ENCODE data around the gene VTI1B.

VTI1B gene

DNA sequence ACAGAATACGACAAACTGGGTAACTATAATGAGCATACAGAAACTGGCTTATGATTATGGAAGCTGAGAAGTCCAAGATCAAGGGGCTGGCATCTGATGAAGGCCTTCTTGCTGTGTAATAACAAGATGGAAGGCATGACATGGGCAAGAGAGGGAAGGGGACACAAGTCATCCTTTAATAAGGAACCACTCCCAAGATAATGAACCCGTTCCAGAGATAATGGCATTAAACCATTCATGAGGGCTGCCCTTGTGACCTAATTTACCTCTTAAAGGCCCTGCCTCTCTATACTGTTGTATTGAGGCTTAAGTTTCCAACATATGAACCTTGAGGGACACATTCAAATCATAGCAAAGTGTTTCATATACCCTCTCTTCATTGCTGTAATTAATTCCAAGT lies 4.6 kb upstream of the VTI1B start:
- no peak for DNase-seq (ENCODE audit: low read depth in 2 of 2)

GRCh38 chr14:67675219-67675582 lies 769 bp upstream of the VTI1B start:
- DNase-seq (ENCODE audit: low read depth in 2 of 2), result no peak

- DNase-seq (ENCODE audit: low read depth in 2 of 2), result peak; percentile 4 to 30
Observed at GRCh38 chr14:67674139-67674479, 323 bp downstream of the VTI1B start.

DNA sequence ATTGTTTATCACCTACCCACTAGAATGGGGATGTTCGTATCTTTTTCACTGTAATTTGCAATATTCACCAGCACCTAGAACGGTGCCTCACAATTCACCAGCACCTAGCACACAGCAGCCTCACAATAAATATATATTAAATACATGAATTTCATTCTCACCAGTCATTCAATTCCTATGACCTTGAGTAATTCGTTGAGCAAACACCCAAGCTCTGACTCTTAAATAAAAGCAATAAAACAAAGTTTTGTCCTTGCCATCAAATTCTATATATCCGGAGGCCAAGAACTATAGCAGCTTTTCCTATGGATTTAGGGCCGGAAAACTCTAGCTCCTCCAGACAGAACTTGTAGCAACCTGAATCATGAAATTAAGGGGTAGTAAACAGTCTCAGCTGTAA lies 981 bp downstream of the VTI1B start:
- no peak for DNase-seq (ENCODE audit: low read depth in 2 of 2)

DNA sequence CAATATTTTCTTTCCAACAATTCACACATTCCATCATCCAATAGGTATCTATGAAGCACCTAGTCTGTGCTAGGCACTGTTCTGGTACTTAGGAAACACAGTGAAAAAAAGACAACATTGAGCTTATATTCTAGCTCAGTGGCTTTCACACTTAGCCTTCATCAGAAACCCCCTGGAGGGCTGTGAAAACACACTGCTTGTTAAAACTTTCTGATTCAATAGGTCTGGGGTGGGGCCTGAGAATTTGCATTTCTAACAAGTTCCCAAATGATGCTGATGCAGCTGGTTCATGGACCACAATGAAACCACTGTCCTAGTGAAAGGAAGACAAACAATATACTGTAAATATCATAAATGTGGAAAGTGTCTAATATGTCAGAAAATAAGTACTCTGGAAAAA lies 5.9 kb downstream of the VTI1B start:
- peak in 1 of 2 donors; percentile 3 for DNase-seq (ENCODE audit: low read depth in 2 of 2)

GRCh38 chr14:67666750-67667449 lies 7.5 kb downstream of the VTI1B start:
- DNase-seq (ENCODE audit: low read depth in 2 of 2), result no peak

DNA sequence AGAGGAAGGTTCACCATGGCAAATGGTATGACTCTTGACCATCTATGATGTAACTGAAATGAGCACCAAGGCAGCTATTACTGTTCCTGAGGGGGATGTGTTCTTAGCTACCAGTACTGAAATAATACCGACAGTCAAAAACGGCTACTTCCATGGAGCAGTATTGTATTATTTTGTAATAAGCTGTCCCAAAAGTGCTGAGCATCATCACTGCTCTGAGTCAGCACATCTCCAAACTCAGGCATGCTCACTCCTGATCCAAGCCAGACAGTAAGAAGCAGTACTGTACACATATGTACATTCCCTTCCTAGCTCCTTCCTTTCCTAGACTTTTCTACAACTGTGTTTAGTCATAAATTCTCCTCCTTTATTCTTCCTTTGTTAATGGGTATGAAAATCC lies 8.6 kb downstream of the VTI1B start:
- no peak for DNase-seq (ENCODE audit: low read depth in 2 of 2)

DNA sequence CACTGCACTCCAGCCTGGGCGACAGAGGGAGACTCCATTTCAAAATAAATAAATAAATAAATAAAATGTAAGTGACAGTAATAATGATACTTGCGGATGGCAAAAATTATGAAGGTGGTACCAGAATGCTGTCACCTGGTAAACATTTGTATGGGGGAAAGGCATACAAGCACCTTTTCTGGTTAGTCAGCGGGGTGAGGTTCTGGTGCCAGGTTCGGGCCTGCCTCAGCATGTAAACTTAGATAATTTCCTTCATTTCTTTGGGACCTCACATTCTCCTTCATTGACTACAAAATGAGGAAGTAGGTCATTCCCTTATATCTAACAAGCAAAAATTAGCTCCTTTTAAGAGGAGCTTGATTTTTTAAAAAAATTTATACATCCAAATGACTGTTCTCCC lies 10.8 kb downstream of the VTI1B start:
- DNase-seq (ENCODE audit: low read depth in 2 of 2), result no peak

GRCh38 chr14:67653651-67654280 lies 20.7 kb downstream of the VTI1B start:
- no peak for DNase-seq (ENCODE audit: low read depth in 2 of 2)

DNA sequence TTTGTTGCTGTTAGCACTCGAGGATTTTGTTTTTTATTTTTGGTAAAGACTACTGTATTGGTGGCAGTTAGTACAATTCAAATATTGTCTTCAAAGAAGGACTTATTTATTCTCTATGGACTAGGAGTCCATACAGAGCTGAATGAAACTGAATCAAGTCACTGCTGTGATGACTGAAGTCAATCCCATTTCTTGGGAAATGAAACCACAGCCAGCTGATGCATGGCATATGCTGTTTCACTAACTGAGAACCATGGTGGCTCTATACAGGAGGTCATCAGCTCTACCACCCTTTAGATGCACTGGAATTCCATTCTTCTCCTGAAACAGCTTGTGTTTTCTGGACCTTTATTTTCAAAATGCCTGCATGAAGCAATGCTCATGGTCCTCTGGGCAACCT lies 22.2 kb downstream of the VTI1B start:
- no peak for DNase-seq (ENCODE audit: low read depth in 2 of 2)

DNA sequence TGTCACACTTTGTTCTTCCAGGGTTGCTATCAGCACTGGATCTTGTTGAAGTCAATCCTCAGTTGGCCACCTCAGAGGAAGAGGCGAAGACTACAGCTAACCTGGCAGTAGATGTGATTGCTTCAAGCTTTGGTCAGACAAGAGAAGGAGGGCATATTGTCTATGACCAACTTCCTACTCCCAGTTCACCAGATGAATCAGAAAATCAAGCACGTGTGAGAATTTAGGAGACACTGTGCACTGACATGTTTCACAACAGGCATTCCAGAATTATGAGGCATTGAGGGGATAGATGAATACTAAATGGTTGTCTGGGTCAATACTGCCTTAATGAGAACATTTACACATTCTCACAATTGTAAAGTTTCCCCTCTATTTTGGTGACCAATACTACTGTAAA lies 23.7 kb downstream of the VTI1B start:
- DNase-seq (ENCODE audit: low read depth in 2 of 2), result no peak

DNA sequence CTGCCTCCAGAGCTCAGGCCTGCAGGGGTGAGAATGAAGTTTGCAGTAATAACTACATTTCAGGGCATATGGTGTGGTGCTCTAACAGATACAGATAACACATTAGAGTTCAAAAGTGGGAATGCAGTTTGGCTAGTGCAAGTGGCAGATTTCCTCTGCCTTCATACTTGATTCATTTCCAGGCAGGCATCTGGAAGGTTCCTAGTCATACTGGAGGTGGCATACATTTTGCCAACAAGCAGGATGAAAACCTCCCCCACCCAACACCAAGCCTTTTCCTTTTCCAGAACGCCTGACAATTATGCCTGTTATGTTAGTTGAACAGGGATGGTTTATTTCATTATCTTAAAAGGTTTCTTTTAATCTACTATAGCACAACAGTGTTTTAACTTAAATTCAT lies 24.3 kb downstream of the VTI1B start:
- no peak for DNase-seq (ENCODE audit: low read depth in 2 of 2)

- no peak for DNase-seq (ENCODE audit: low read depth in 2 of 2)
Observed at GRCh38 chr14:67646131-67646530, 28.3 kb downstream of the VTI1B start.

GRCh38 chr14:67645414-67645813 lies 29.0 kb downstream of the VTI1B start:
- DNase-seq (ENCODE audit: low read depth in 2 of 2), result no peak

DNA sequence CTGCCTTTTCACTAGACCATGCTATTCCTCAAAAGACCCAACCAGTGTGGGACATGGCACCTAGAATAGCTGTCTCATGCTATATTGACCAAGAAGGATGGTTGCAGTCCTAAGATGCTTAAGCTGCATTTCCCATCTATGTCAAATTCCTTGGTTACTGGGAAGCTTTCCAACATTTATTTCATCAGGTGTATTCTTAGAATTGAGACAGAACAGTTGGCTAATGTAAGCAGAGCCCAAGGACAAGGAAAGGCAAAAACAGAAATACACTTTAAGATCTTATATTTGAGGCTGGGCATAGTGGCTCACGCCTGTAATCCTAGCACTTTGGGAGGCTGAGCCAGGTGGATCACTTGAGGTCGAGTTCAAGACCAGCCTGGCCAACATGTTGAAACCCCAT lies 30.0 kb downstream of the VTI1B start:
- no peak for DNase-seq (ENCODE audit: low read depth in 2 of 2)

GRCh38 chr14:67643713-67644112 lies 30.7 kb downstream of the VTI1B start:
- DNase-seq (ENCODE audit: low read depth in 2 of 2), result no peak

- DNase-seq (ENCODE audit: low read depth in 2 of 2), result no peak
Observed at GRCh38 chr14:67641902-67642749, 32.3 kb downstream of the VTI1B start.

- DNase-seq (ENCODE audit: low read depth in 2 of 2), result no peak
Observed at GRCh38 chr14:67641480-67641879, 33.0 kb downstream of the VTI1B start.

DNA sequence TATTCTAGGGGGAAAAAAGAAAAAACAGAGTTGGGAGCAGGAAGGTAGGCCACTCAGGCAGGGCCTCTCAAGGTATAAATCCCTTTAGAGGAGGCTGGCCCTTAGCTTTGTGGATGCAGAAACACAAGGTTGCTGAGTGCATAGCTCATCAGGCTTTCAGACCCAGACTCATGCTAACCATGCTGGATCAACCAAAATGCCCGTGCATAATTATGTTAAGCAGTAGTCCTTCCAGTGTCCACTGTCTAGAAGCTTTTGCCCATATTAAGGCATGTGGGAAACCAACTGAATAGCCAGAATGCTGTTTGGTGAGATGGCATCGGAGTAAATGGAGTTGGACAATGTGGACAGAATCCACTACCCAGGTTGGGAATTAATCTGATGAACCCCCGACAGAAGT lies 35.8 kb downstream of the VTI1B start:
- no peak for DNase-seq (ENCODE audit: low read depth in 2 of 2)

- DNase-seq (ENCODE audit: low read depth in 2 of 2), result no peak
Observed at GRCh38 chr14:67636361-67636919, 38.0 kb downstream of the VTI1B start.

DNA sequence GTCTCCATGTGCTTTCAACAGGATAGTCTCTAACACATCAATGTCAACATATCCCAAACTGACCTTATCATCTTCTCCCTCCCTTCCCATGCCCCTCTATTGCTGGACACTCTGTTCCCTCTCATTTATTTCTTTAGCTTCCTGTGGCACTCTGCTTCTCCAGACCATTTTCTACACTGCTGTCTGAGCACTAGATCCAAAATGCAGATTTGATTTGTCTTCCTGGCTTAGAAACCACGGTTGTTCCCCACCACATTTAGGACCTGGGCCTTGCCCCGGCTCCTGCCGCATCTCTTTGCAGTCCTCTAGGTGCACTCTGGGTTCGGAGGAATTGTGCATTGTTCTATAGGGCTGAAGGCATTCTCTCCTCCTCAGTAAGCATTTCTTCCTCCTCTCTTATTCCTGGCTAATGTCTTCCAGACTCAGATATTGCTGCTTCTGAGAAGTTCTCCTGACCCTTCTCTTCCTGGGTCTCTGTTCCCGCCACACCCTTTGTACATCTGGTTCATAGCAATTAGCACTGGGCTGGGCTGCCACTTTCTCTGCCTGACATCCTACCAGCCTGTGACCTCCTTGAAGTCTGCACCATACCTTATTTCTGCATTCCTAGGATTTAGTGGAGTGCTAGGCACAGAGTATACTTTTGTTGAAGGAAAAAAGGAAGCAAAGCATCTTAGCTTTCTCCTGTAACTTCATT lies 40.8 kb downstream of the VTI1B start:
- DNase-seq (ENCODE audit: low read depth in 2 of 2), result no peak

DNA sequence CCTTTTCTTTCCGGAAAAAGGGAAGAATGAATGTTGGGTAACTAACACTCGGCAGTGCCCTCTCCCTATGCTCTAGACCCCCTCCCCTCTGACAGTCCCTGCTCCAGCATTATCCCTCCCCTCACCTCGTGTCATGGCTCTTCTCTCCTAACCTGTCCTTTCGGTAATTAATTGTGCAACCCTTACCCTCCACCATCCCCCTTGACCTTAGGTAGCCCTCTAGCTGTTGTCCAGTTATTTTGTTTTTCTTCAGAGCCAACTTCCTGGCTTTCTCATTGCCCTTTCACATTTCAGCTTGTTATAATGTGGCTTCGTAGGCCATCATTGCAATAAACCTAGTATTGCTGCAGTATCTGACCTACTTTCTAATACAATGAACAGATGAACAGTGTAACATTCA lies 43.5 kb downstream of the VTI1B start:
- no peak for DNase-seq (ENCODE audit: low read depth in 2 of 2)

Measured in stimulated activated CD8-positive, alpha-beta memory T cell treated with anti-CD3 and anti-CD28 coated beads, Interleukin-2, amount 100 ng/mL, for 1 hour (primary cell).